Mesendoderm (in vitro differentiated cells): ENCODE results near the gene DMD.
"Not testable (repeated sequence)": the region's sequence is repeated elsewhere in the genome, so short reads cannot be mapped to it uniquely, and the experiment has no call there.

Source experiments
- DNase-seq: peaks from one replicate; pipeline ENCODE4 v3.0.0; 2013
- H2AK5ac ChIP-seq: 2 replicates; pipeline ENCODE4 v1.6.1; 2013; ENCODE audit warnings: low read length, inconsistent platforms
- H2BK120ac ChIP-seq: 2 replicates; pipeline ENCODE4 v1.6.1; 2013; ENCODE audit warnings: low read depth, mild to moderate bottlenecking, low read length, moderate library complexity, mixed read lengths
- H2BK15ac ChIP-seq: replicated peaks from 2 replicates; pipeline ENCODE4 v1.6.1; 2013; ENCODE audit warnings: low read depth, mild to moderate bottlenecking, moderate library complexity
- H2BK5ac ChIP-seq: 2 replicates; pipeline ENCODE4 v1.6.1; 2013; ENCODE audit warnings: low read length, inconsistent platforms
- H3K18ac ChIP-seq: 2 replicates; pipeline ENCODE4 v1.6.1; 2013; ENCODE audit warnings: mild to moderate bottlenecking, low read length, mixed read lengths
- H3K23ac ChIP-seq: one replicate; pipeline ENCODE4 v1.6.1; 2013; ENCODE audit warnings: low read length
- H3K27ac ChIP-seq: 2 replicates; pipeline ENCODE4 v1.5.1; 2013; ENCODE audit warnings: low read depth, mild to moderate bottlenecking, inconsistent platforms, low read length, moderate library complexity
- H3K27me3 ChIP-seq: 2 replicates; pipeline ENCODE4 v1.6.1; 2013; ENCODE audit warnings: low read length, control low read depth, mild to moderate bottlenecking, inconsistent platforms; ENCODE audit not compliant: insufficient read depth, poor library complexity
- H3K36me3 ChIP-seq: 2 replicates; pipeline ENCODE4 v1.6.1; 2013; ENCODE audit warnings: low read length, inconsistent platforms; ENCODE audit not compliant: control insufficient read depth, insufficient read depth
- H3K4ac ChIP-seq: one replicate; pipeline ENCODE4 v1.6.1; 2013; ENCODE audit warnings: low read depth, mild to moderate bottlenecking, low read length, moderate library complexity
- H3K4me1 ChIP-seq: 2 replicates; pipeline ENCODE4 v1.6.1; 2013; ENCODE audit warnings: low read depth, low read length, inconsistent platforms; ENCODE audit not compliant: control insufficient read depth
- H3K4me2 ChIP-seq: 2 replicates; pipeline ENCODE4 v1.6.1; 2013; ENCODE audit warnings: low read length
- H3K4me3 ChIP-seq: 2 replicates; pipeline ENCODE4 v1.5.1; 2013; ENCODE audit warnings: mild to moderate bottlenecking, low read length
- H3K56ac ChIP-seq: one replicate; pipeline ENCODE4 v1.6.1; 2013; ENCODE audit warnings: low read length
- H3K79me1 ChIP-seq: 2 replicates; pipeline ENCODE4 v1.6.1; 2013; ENCODE audit warnings: low read length, inconsistent platforms
- H3K79me2 ChIP-seq: 2 replicates; pipeline ENCODE4 v1.6.1; 2013; ENCODE audit warnings: mild to moderate bottlenecking, low read length; ENCODE audit not compliant: control insufficient read depth, insufficient read depth
- H3K9ac ChIP-seq: 2 replicates; pipeline ENCODE4 v1.6.1; 2013; ENCODE audit warnings: low read length, inconsistent platforms
- H4K5ac ChIP-seq: one replicate; pipeline ENCODE4 v1.6.1; 2013; ENCODE audit warnings: low read length
- H4K8ac ChIP-seq: one replicate; pipeline ENCODE4 v1.6.1; 2013; ENCODE audit warnings: low read depth, mild to moderate bottlenecking, control low read depth, low read length, moderate library complexity
- WGBS: extraction: QIAGEN DNeasy Blood & Tissue Kit; methylation state at CpG from one replicate; pipeline ENCODE4 v1.1.7; 2013; ENCODE audit warnings: low lambda C conversion rate, missing lambda C conversion rate; ENCODE audit not compliant: insufficient coverage; ENCODE audit errors: extremely low coverage; 5-methylcytosine and 5-hydroxymethylcytosine counted together

Gene DMD

GRCh38 chrX:31377821-31378220 is 1833.5 kb downstream of the DMD start:
- not testable (repeated sequence) for H4K8ac ChIP-seq, H4K5ac ChIP-seq, H3K4me3 ChIP-seq, H3K18ac ChIP-seq, H3K79me1 ChIP-seq, H3K79me2 ChIP-seq, H2BK15ac ChIP-seq, H3K23ac ChIP-seq, H2BK120ac ChIP-seq, H3K4me1 ChIP-seq, H3K36me3 ChIP-seq, H3K4me2 ChIP-seq, H3K4ac ChIP-seq, H3K27me3 ChIP-seq, H2AK5ac ChIP-seq
- Histone ChIP-seq H3K27ac (peak overlapping the region; percentile 76), H2BK5ac (peak overlapping the region; percentile 35), H3K56ac (peak overlapping the region; percentile 70), H3K9ac (peak overlapping the region; percentile 44)
- DNase-seq, result peak; percentile 52
- no CpG with 5 or more reads among the region's 8 CpGs for WGBS

DNA sequence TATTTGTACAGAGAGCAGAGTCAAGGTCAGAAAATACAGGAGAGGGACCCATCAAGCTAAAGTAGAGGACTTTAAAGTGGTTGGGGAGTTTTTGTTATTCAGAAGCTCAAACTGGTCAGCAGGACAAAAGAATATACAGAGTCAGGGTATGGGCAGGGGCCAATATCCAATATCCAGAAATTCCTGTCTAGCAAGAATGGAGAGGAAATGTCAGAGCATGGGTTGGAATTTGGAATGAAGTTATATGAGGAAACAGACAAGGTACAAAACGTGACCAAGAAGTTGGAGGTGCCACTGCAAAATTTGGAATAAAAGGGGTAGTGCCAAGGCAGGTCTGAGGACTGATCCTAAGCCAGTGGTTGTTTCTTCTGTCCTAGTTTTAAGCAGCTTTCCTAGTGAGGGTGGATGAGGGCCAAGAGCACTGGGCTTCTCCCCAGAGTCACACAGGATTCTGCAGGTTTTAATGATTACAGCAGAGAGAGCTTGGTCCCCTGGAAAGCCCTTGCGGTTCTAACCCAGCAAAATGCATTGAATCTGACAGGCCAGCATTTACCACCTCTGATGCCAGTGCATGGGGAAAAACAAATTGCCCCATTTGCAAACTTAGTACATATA is 1834.8 kb downstream of the DMD start:
- H4K8ac ChIP-seq, result peak overlapping the region; percentile 39
- no peaks in the 10 kb centered on the region for H3K79me1 ChIP-seq
- peak overlapping the region; percentile 33 for H3K27ac ChIP-seq
- H2BK5ac ChIP-seq, result peak overlapping the region; percentile 78
- H2AK5ac ChIP-seq, result no peak overlapping the region
- H3K4me1 ChIP-seq, result peaks cover 4% of the 10 kb centered on the region
- no peak overlapping the region for H3K4ac ChIP-seq
- H3K23ac ChIP-seq, result no peak overlapping the region
- peak overlapping the region; percentile 15 for H3K18ac ChIP-seq
- no peak for DNase-seq
- no peaks in the 10 kb centered on the region for H3K27me3 ChIP-seq
- no peak overlapping the region for H3K4me3 ChIP-seq
- H2BK120ac ChIP-seq, result peak overlapping the region; percentile 49
- no peaks in the 10 kb centered on the region for H3K36me3 ChIP-seq
- H3K79me2 ChIP-seq, result no peaks in the 10 kb centered on the region
- H2BK15ac ChIP-seq, result no peak overlapping the region
- H3K9ac ChIP-seq, result peak overlapping the region; percentile 19
- WGBS, result no CpG with 5 or more reads among the region's 2 CpGs
- H3K4me2 ChIP-seq, result no peak overlapping the region
- H3K56ac ChIP-seq, result peak overlapping the region; percentile 78
- H4K5ac ChIP-seq, result no peak overlapping the region

GRCh38 chrX:31374786-31375185 is 1836.6 kb downstream of the DMD start:
- Histone ChIP-seq H3K79me2 (no peaks in the 10 kb centered on the region), H4K8ac (no peak overlapping the region), H3K4ac (peak overlapping the region; percentile 24), H2BK120ac (no peak overlapping the region), H3K27ac (no peak overlapping the region), H2BK5ac (no peak overlapping the region), H3K36me3 (no peaks in the 10 kb centered on the region), H2AK5ac (no peak overlapping the region), H3K23ac (no peak overlapping the region), H4K5ac (no peak overlapping the region), H3K4me3 (no peak overlapping the region), H3K18ac (peak overlapping the region; percentile 79), H3K56ac (no peak overlapping the region), H3K4me2 (no peak overlapping the region), H3K9ac (no peak overlapping the region), H2BK15ac (no peak overlapping the region), H3K79me1 (no peaks in the 10 kb centered on the region), H3K4me1 (peaks cover 4% of the 10 kb centered on the region), H3K27me3 (no peaks in the 10 kb centered on the region)
- peak; percentile 53 for DNase-seq
- WGBS, result no CpG with 5 or more reads among the region's 4 CpGs

GRCh38 chrX:31371956-31372355 is 1839.4 kb downstream of the DMD start:
- H3K9ac ChIP-seq, result no peak overlapping the region
- no peak overlapping the region for H3K4ac ChIP-seq
- H3K4me1 ChIP-seq, result peaks cover 2% of the 10 kb centered on the region
- no peaks in the 10 kb centered on the region for H3K36me3 ChIP-seq
- H3K56ac ChIP-seq, result no peak overlapping the region
- no peaks in the 10 kb centered on the region for H3K27me3 ChIP-seq
- no peak overlapping the region for H4K5ac ChIP-seq
- H3K23ac ChIP-seq, result no peak overlapping the region
- no peak overlapping the region for H4K8ac ChIP-seq
- DNase-seq, result peak; percentile 38
- H2AK5ac ChIP-seq, result no peak overlapping the region
- H3K4me3 ChIP-seq, result no peak overlapping the region
- no peak overlapping the region for H3K27ac ChIP-seq
- no CpG with 5 or more reads among the region's 5 CpGs for WGBS
- H3K79me2 ChIP-seq, result no peaks in the 10 kb centered on the region
- H2BK120ac ChIP-seq, result no peak overlapping the region
- H2BK5ac ChIP-seq, result no peak overlapping the region
- no peak overlapping the region for H2BK15ac ChIP-seq
- H3K4me2 ChIP-seq, result no peak overlapping the region
- H3K18ac ChIP-seq, result no peak overlapping the region
- H3K79me1 ChIP-seq, result no peaks in the 10 kb centered on the region

DNA sequence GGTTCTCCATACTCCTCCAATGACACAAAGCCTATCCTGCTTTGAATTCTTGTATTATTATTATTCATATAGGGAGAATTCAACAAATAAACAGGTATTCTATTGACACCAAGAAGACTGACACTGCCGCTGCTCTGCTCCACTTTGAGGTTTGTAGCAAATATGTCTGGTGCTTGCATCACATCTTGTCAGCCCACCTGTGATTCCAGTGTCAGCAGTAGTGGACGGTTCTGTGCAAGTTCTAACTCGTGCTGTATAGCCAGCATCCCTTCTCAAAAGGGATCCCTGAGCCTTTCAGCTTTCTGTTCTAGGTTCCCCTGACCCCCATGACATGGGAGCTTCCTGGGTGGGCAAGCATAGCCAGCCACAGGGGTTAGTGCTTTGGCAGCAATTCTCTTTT is 1843.5 kb downstream of the DMD start:
- Histone ChIP-seq H3K36me3 (no peaks in the 10 kb centered on the region), H3K56ac (no peak overlapping the region), H3K4me1 (no peaks in the 10 kb centered on the region), H2BK15ac (no peak overlapping the region), H3K27me3 (no peaks in the 10 kb centered on the region), H3K79me1 (no peaks in the 10 kb centered on the region), H3K9ac (no peak overlapping the region), H2BK5ac (no peak overlapping the region), H3K23ac (no peak overlapping the region), H3K18ac (no peak overlapping the region), H3K4me2 (no peak overlapping the region), H4K8ac (no peak overlapping the region), H3K79me2 (no peaks in the 10 kb centered on the region), H3K4ac (no peak overlapping the region), H2BK120ac (no peak overlapping the region), H2AK5ac (no peak overlapping the region), H3K4me3 (no peak overlapping the region), H3K27ac (no peak overlapping the region), H4K5ac (no peak overlapping the region)
- no CpG with 5 or more reads among the region's 3 CpGs for WGBS
- DNase-seq, result no peak

GRCh38 chrX:31366041-31366440 is 1845.3 kb downstream of the DMD start:
- H2BK120ac ChIP-seq, result no peak overlapping the region
- no peak overlapping the region for H2BK15ac ChIP-seq
- no peaks in the 10 kb centered on the region for H3K36me3 ChIP-seq
- no peak overlapping the region for H3K9ac ChIP-seq
- H3K79me2 ChIP-seq, result no peaks in the 10 kb centered on the region
- H3K27ac ChIP-seq, result no peak overlapping the region
- DNase-seq, result no peak
- no peak overlapping the region for H4K5ac ChIP-seq
- H3K56ac ChIP-seq, result no peak overlapping the region
- no peaks in the 10 kb centered on the region for H3K4me1 ChIP-seq
- H3K18ac ChIP-seq, result no peak overlapping the region
- no peak overlapping the region for H2AK5ac ChIP-seq
- no peak overlapping the region for H3K23ac ChIP-seq
- no CpG with 5 or more reads among the region's 7 CpGs for WGBS
- no peak overlapping the region for H3K4me2 ChIP-seq
- H2BK5ac ChIP-seq, result no peak overlapping the region
- H3K4ac ChIP-seq, result no peak overlapping the region
- H3K27me3 ChIP-seq, result no peaks in the 10 kb centered on the region
- no peak overlapping the region for H3K4me3 ChIP-seq
- H4K8ac ChIP-seq, result no peak overlapping the region
- no peaks in the 10 kb centered on the region for H3K79me1 ChIP-seq
